Parathyroid adenoma (tissue), 2 donors: ENCODE data around the gene PIK3R5.

Source experiments
- H2AFZ ChIP-seq: fragments of 300-600 bp; sonication (generic); one replicate; pipeline ENCODE4 v1.7.0; 2017; ENCODE audit warnings: antibody characterized with exemption, mild to moderate bottlenecking
- H3K27ac ChIP-seq: fragments of 300-600 bp; sonication (generic); one replicate; pipeline ENCODE4 v1.7.0; 2017
- H3K27me3 ChIP-seq: fragments of 300-600 bp; sonication (generic); one replicate; pipeline ENCODE4 v1.7.0; 2017; ENCODE audit warnings: low read length; ENCODE audit not compliant: control insufficient read depth, insufficient read depth
- H3K36me3 ChIP-seq: fragments of 300-600 bp; sonication (generic); one replicate; pipeline ENCODE4 v1.7.0; 2017; ENCODE audit warnings: low read length; ENCODE audit not compliant: control insufficient read depth, insufficient read depth
- H3K4me1 ChIP-seq: fragments of 300-600 bp; sonication (generic); one replicate; pipeline ENCODE4 v1.7.0; 2017; ENCODE audit warnings: control low read depth
- H3K4me2 ChIP-seq: fragments of 300-600 bp; sonication (generic); one replicate; pipeline ENCODE4 v1.7.0; 2017; ENCODE audit warnings: low read length
- H3K4me3 ChIP-seq: fragments of 300-600 bp; sonication (generic); one replicate; pipeline ENCODE4 v1.7.0; 2017; ENCODE audit warnings: low read depth, low read length
- H3K79me2 ChIP-seq: fragments of 300-600 bp; sonication (generic); one replicate; pipeline ENCODE4 v1.7.0; 2017; ENCODE audit warnings: control low read depth
- H3K9ac ChIP-seq: fragments of 300-600 bp; sonication (generic); one replicate; pipeline ENCODE4 v1.7.0; 2017; ENCODE audit warnings: mild to moderate bottlenecking
- H3K9me3 ChIP-seq: fragments of 300-600 bp; sonication (generic); one replicate; pipeline ENCODE4 v1.7.0; 2017; ENCODE audit warnings: low read length; ENCODE audit not compliant: control insufficient read depth
- TF ChIP-seq, protein P1 (sequence below): fragments of 300-600 bp; sonication (generic); IDR thresholded peaks from one replicate; pipeline ENCODE4 v1.7.0; 2017; ENCODE audit warnings: antibody characterized with exemption, mild to moderate bottlenecking
- donor health status: primary hyperparathyroidism.

PIK3R5 gene

DNA sequence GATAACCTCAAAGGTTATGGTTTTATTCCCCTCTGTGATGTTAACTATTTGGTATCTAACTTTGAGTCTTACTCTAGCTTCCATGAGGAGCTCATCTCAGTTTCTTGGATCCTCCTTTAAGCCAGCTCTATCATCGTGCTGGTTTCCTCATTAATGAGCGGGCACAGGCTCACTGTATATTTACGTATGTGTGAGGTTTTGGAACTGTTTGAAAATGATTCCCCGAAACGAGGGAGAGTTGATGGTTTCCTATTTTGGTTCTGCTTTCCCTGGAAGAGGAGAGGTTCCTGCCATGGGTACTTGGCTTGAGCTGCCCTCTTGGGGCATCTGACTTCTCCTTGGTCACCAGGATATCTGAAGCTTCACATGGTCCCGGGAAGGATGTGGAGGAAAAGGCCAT lies 65.3 kb downstream of the PIK3R5 start:
- H3K4me2 ChIP-seq = no peak overlapping the region
- H3K79me2 ChIP-seq = no peaks in the 10 kb centered on the region
- H3K9ac ChIP-seq = no peak overlapping the region
- no peaks in the 10 kb centered on the region for H3K36me3 ChIP-seq
- no peak overlapping the region for H3K27ac ChIP-seq
- no peaks in the 10 kb centered on the region for H3K4me1 ChIP-seq
- no peaks in the 10 kb centered on the region for H3K9me3 ChIP-seq
- TF ChIP-seq, protein P1, sequence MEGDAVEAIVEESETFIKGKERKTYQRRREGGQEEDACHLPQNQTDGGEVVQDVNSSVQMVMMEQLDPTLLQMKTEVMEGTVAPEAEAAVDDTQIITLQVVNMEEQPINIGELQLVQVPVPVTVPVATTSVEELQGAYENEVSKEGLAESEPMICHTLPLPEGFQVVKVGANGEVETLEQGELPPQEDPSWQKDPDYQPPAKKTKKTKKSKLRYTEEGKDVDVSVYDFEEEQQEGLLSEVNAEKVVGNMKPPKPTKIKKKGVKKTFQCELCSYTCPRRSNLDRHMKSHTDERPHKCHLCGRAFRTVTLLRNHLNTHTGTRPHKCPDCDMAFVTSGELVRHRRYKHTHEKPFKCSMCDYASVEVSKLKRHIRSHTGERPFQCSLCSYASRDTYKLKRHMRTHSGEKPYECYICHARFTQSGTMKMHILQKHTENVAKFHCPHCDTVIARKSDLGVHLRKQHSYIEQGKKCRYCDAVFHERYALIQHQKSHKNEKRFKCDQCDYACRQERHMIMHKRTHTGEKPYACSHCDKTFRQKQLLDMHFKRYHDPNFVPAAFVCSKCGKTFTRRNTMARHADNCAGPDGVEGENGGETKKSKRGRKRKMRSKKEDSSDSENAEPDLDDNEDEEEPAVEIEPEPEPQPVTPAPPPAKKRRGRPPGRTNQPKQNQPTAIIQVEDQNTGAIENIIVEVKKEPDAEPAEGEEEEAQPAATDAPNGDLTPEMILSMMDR = no peak
- H3K27me3 ChIP-seq = peaks cover 5% of the 10 kb centered on the region
- no peak overlapping the region for H2AFZ ChIP-seq
- no peak overlapping the region for H3K4me3 ChIP-seq

DNA sequence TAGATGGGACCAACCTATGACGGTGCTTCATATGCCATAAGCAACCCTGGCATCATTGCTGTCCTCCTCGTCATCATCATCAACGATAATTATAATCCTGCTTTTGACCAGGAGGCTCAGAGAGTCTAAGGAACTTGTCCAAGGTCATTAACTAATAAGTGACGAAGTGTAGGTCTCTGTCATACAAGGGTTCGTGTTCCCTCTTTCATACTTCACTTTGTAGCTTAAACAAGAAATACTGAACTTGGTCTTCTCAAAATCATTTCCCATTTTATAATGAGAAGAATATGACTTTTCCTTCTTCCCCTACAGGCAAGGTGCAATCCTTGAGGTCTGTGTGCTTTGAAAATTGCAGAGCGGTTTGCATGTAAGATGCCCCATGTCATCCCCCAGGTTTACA lies 66.9 kb downstream of the PIK3R5 start:
- TF ChIP-seq, protein P1 = no peak
- Histone ChIP-seq H3K4me2 (no peak overlapping the region), H3K9ac (no peak overlapping the region), H3K27me3 (peaks cover 5% of the 10 kb centered on the region), H3K4me3 (no peak overlapping the region), H3K36me3 (no peaks in the 10 kb centered on the region), H2AFZ (no peak overlapping the region), H3K27ac (no peak overlapping the region), H3K79me2 (no peaks in the 10 kb centered on the region), H3K9me3 (no peaks in the 10 kb centered on the region), H3K4me1 (no peaks in the 10 kb centered on the region)

DNA sequence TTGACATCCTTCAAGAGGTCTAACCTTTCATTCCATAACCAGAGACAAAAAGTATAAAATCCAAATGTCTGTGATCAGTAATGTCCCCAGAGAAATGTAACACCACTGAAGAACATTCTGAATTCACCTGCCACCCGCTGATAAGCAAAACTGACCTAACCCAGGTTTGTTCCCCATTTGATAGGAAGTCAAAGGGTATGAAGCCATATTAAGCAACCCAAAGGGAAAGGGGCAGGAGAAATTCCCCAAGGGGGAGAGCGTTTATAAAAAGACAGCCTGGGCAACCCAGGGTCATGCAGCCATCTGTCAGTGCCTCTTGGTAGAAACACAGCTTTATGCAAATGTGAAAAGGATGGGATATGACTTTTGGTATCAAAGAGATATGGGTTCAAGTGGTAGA lies 67.4 kb downstream of the PIK3R5 start:
- no peak overlapping the region for H3K9ac ChIP-seq
- H3K36me3 ChIP-seq = no peaks in the 10 kb centered on the region
- no peaks in the 10 kb centered on the region for H3K4me1 ChIP-seq

DNA sequence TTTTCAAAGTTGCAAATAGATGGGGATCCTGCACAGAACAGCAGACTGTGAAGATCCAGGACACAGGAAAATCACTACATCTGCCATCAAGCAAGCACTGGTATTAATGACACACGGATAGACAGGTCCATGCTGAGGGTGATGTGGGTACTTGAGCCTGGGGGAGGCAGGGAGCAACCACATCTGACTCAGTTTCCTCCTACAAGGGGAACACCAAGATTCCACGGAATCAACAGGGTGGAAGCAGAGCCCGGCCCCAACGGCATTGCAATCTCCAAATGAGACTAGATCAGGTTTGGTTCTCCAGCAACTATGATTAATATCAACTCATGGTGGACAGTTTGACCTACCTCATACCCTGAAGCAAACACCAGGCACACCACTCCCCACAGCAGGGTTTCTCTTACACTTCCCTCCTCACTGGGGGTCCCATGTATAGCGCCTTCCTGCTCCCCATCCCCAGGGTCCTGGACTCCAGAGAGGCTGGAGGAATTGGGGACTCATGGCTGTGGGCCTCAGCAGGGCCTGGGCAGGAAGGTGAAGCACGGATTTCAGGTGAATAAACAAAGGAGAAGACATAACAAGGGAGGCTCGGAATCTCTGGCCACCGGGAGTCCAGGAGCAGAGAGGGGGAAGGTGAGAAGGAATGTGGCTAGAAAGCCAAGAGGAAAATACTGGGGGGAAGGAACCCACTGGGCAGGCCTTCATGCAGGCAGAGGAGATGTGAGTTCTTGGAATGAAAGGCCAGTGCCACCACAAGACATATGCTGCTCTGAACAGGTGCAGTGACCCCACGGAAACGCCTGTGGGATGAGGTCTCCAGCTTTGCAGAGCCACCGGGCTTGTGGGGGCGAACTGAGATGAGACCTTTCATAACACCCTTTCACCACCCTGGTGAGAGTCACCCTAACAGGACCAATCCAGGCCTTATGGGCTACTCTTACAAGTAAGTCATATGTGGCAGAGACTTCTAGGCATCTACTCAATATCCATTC lies 68.6 kb downstream of the PIK3R5 start:
- H3K4me3 ChIP-seq = no peak overlapping the region
- H3K4me1 ChIP-seq = no peaks in the 10 kb centered on the region
- H2AFZ ChIP-seq = no peak overlapping the region
- TF ChIP-seq, protein P1 = no peak
- H3K79me2 ChIP-seq = no peaks in the 10 kb centered on the region
- H3K9me3 ChIP-seq = no peaks in the 10 kb centered on the region
- no peaks in the 10 kb centered on the region for H3K36me3 ChIP-seq
- H3K27me3 ChIP-seq = peaks cover 5% of the 10 kb centered on the region
- H3K27ac ChIP-seq = no peak overlapping the region
- no peak overlapping the region for H3K9ac ChIP-seq
- H3K4me2 ChIP-seq = no peak overlapping the region

More for the DNA sequence above, 67.4 kb downstream of the PIK3R5 start:
- H3K27ac ChIP-seq = no peak overlapping the region
- no peaks in the 10 kb centered on the region for H3K9me3 ChIP-seq
- H3K4me3 ChIP-seq = no peak overlapping the region
- no peak overlapping the region for H3K4me2 ChIP-seq
- TF ChIP-seq, protein P1 = no peak
- no peak overlapping the region for H2AFZ ChIP-seq
- no peaks in the 10 kb centered on the region for H3K79me2 ChIP-seq
- peaks cover 5% of the 10 kb centered on the region for H3K27me3 ChIP-seq
